Measurements from ENCODE around the gene SETD2. TPM values are rescaled to one million over a fixed set of nuclear protein-coding genes. Genes with fewer than 3 reads are reported as not detected.

The SETD2 gene
- total RNA-seq, 6 experiments from 2014 or later: 20.3 to 27.0 (median 21.9) TPM

DNA sequence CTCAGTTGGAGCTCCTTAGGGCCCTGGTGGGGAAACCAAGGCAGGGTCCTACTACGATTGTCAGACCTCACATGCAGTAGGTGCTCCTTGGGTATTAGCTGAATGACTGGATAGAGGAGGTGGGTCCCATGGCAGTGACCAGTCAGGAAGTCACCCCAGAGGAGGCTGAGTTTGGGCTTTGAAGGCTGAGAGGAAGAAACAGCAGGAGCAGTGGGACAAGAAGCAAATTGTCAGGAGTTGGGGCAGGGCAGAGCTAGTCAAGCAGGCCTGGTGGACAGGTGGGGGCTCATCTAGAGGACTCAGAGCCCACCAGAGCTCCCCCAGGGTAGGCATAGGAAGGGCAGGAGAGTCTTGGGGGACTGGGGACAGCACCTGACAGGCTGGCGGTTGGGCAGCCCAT is 181.4 kb downstream of the SETD2 start:
- WGBS (ENCODE audit: insufficient coverage, low coverage, low lambda C conversion rate, missing lambda C conversion rate): 71% methylated on average over 1 of the region's 2 CpGs
- no peaks in the 10 kb centered on the region for H3K9me3 ChIP-seq
- peaks cover 0 to 6% (median 0%) of the 10 kb centered on the region in 4 donors for H3K4me1 ChIP-seq
- H3K36me3 ChIP-seq: no peaks in the 10 kb centered on the region
- H3K27ac ChIP-seq: no peak overlapping the region
- ATAC-seq (no peak), DNase-seq (peak in 2 of 3 donors; percentile 10 to 34)
- intact Hi-C loops (cut with DNase I): no loop called here
- H3K4me3 ChIP-seq: no peak overlapping the region
- TF ChIP-seq POLR2A (IDR thresholded peaks at IDR 0.05): no peak
- TF ChIP-seq, protein P1, sequence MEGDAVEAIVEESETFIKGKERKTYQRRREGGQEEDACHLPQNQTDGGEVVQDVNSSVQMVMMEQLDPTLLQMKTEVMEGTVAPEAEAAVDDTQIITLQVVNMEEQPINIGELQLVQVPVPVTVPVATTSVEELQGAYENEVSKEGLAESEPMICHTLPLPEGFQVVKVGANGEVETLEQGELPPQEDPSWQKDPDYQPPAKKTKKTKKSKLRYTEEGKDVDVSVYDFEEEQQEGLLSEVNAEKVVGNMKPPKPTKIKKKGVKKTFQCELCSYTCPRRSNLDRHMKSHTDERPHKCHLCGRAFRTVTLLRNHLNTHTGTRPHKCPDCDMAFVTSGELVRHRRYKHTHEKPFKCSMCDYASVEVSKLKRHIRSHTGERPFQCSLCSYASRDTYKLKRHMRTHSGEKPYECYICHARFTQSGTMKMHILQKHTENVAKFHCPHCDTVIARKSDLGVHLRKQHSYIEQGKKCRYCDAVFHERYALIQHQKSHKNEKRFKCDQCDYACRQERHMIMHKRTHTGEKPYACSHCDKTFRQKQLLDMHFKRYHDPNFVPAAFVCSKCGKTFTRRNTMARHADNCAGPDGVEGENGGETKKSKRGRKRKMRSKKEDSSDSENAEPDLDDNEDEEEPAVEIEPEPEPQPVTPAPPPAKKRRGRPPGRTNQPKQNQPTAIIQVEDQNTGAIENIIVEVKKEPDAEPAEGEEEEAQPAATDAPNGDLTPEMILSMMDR (IDR thresholded peaks at IDR 0.05): no peak
- no peaks in the 10 kb centered on the region for H3K27me3 ChIP-seq

DNA sequence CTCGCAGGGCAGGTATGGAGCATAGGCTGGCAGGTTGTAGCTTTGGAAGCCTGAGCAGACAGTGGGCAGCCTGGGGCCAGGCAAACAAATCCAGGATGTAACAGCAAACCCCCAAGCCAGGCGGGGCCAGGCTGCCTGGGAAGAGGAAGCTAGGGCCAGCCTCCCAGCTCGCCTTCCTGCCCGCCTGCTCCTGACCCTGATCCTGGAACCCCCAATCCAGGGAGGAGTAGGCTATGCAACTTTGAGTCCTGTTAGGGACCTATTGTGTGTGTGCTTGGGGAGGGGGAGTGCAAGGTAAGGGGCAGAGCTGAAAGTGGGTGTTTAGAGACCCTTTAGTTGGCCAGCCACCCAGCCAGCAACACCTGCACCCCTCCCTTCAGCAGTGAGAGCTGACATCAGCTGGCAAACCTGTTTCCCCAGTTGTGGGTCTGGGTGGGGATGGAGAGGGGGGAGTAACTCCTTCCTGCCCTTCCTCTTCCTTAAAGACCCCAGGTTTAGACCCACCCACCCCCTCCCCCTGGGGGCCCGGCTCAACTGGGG is 181.9 kb downstream of the SETD2 start:
- H3K4me3 ChIP-seq: no peak overlapping the region
- H3K27ac ChIP-seq: peak overlapping the region in 2 of 3 donors; percentile 55 to 65
- no peaks in the 10 kb centered on the region for H3K9me3 ChIP-seq
- no peaks in the 10 kb centered on the region for H3K27me3 ChIP-seq
- H3K4me1 ChIP-seq: peaks cover 0 to 9% (median 0%) of the 10 kb centered on the region in 4 donors
- intact Hi-C loops (cut with DNase I): no loop called here
- DNase-seq (peak in 2 of 3 donors; percentile 42 to 63), ATAC-seq (peak in 1 of 4 donors; percentile 6)
- WGBS (ENCODE audit: insufficient coverage, low coverage, low lambda C conversion rate, missing lambda C conversion rate): 0% methylated on average over 1 of the region's 5 CpGs
- TF ChIP-seq POLR2A (IDR thresholded peaks at IDR 0.05): no peak
- TF ChIP-seq, protein P1 (IDR thresholded peaks at IDR 0.05): no peak
- no peaks in the 10 kb centered on the region for H3K36me3 ChIP-seq

DNA sequence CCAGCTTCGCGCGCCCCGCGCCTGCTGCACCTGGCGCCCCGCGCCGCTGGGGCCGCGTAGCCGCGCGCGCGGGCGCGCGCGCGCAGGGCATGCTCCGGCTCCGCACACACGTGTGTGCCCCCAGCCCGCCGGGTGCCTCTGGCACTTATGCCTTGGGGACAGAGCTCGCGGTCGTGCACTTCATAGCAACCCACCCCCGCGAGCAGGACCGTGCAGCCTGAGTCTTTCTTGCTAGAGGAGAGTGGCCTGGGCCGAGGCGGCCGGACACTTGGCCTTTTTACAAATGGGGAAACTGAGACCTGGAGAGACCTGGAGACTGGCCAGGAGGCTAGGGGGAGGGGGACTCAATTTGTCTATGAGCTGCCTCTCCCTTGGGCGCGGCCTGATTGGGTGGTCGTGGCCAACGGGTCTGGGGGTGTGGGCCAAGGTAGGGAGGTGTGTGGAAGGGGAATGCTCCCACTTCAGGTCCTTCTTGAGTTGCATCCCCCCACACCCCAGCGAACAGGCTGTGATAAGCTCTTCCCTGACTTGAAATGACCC is 183.9 kb downstream of the SETD2 start:
- intact Hi-C loops (cut with DNase I): no loop called here
- TF ChIP-seq, protein P1 (IDR thresholded peaks at IDR 0.05): peak in 1 of 4 donors; percentile 0
- no peak for TF ChIP-seq POLR2A (IDR thresholded peaks at IDR 0.05)
- Histone ChIP-seq H3K4me1 (peaks cover 0 to 18% (median 0%) of the 10 kb centered on the region in 4 donors), H3K4me3 (peak overlapping the region; percentile 63 to 64 (median 64)), H3K36me3 (no peaks in the 10 kb centered on the region), H3K27me3 (no peaks in the 10 kb centered on the region), H3K9me3 (no peaks in the 10 kb centered on the region), H3K27ac (peak overlapping the region in 1 of 3 donors; percentile 77)
- 4% methylated on average over 10 of the region's 40 CpGs for WGBS (ENCODE audit: insufficient coverage, low coverage, low lambda C conversion rate, missing lambda C conversion rate)
- DNase-seq (peak in 2 of 3 donors; percentile 45 to 68), ATAC-seq (no peak)

DNA sequence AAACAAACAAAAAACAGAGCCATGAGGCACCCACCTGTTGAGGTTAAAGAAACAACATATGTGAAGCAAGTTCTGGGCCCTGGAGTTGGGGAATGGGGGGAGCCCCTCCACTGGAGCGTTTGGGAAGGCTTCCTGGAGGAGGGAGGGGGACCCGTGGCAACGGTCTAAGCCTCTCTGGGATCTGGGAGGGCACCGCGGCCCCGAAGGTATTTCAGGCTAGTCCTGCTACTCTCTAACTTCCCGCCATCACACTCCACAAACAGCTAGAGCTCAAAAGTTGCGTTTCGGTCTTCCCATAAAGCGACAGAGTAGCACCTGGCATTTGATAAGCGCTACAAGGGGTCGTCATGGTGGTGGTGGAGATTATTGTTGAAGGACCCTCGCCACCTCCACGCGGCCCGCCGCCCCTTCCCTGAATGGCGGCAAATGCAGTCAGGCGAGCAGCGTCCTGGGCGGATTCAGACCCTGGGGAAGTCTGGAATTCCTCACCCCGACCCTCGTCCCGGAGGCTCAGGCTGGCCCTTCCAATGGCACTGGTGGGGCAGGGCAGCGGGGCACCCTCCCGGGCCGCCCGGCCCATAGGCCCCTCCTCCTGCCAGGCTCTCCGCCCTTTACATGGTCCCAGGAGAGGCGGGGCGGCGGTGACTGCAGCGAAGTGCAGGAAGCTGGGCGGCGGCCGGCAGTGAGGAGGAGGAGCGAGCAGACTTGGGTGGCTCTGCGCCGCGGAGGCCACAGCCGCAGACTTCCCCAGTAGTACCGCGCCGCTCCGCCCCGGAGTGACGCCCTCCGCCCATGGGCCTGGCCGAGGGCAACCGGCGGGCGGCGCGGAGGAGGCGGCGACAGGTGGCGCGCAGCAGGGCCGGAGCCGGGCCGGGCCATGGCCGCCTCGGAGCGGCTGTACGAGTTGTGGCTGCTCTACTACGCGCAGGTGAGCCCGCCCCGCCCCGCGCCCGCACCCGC is 184.6 kb downstream of the SETD2 start, which contains the start of gene NBEAL2:
Gene NBEAL2, plus strand, starts transcription at position 682 of the 960 bp plus-strand sequence. Its CDS starts 196 bp downstream, at position 878.
- no peaks in the 10 kb centered on the region for H3K27me3 ChIP-seq
- intact Hi-C loops (cut with DNase I): no loop called here
- peak within 1 kb of the TSS; percentile 58 to 90 (median 77) for H3K27ac ChIP-seq
- H3K4me1 ChIP-seq: peaks cover 0 to 26% (median 1%) of the 10 kb centered on the region in 4 donors
- WGBS (ENCODE audit: insufficient coverage, low coverage, low lambda C conversion rate, missing lambda C conversion rate): 0% methylated on average over 14 of the region's 73 CpGs
- TF ChIP-seq POLR2A (IDR thresholded peaks at IDR 0.05): peak; percentile 92
- TF ChIP-seq, protein P1 (IDR thresholded peaks at IDR 0.05): peak in 3 of 4 donors; percentile 8 to 23 (median 18)
- peak within 1 kb of the TSS; percentile 63 to 64 (median 64) for H3K4me3 ChIP-seq
- H3K9me3 ChIP-seq: no peaks in the 10 kb centered on the region
- H3K36me3 ChIP-seq: no peaks in the 10 kb centered on the region
- DNase-seq: peak; percentile 99
- peak; percentile 80 to 88 (median 81) for ATAC-seq

Measured in right lobe of liver (tissue), 6 donors.